Fibroblast of lung (primary cell): ENCODE data around the gene DEFB125.

Source experiments
- CTCF ChIP-seq, 2 donors: IDR thresholded peaks in 1 of 2; conservative IDR thresholded peaks in 1 of 2; 1 replicate in 1 of 2; 2 replicates in 1 of 2; pipeline ENCODE4 v1.5.1; 2011 to 2012; ENCODE audit warnings: low read length in 2 of 2, control low read depth in 1 of 2, inconsistent platforms in 1 of 2, low read depth in 1 of 2, mild to moderate bottlenecking in 1 of 2
- EZH2 ChIP-seq: IDR thresholded peaks from 2 replicates; pipeline ENCODE4 v1.5.1; 2012; ENCODE audit warnings: low read length, control low read depth, mild to moderate bottlenecking; ENCODE audit errors: missing control alignments

- TF ChIP-seq CTCF (conservative IDR thresholded peaks at IDR 0.05 in 1 of 2, IDR thresholded peaks at IDR 0.05 in 1 of 2; ENCODE audit: low read depth in 1 of 2, low read length in 2 of 2) = no peak
- TF ChIP-seq EZH2 = no peak
Observed at GRCh38 chr20:117518-117917, 30.0 kb downstream of the DEFB125 start.
